ENCODE measurements around the gene OLFM3. TPM values are rescaled to one million over a fixed set of nuclear protein-coding genes. Genes with fewer than 3 reads are reported as not detected.

The OLFM3 gene
- not detected in 2 replicates for total RNA-seq

GRCh38 chr1:101996825-101997465 lies at the start of gene OLFM3:
OLFM3 (minus strand) TSS chr1:101996926.

Data from dermis lymphatic vessel endothelial cell (primary cell).